GM18519 (cell line): ENCODE results near the gene NDRG3.
"Not testable (repeated sequence)": the region's sequence is repeated elsewhere in the genome, so short reads cannot be mapped to it uniquely, and the experiment has no call there.

Experiments used
- ATAC-seq: cut with Tn5 transposase; IDR thresholded peaks from one replicate; pipeline ENCODE4 v1.9.1; 2021; ENCODE audit warnings: mild to moderate bottlenecking, moderate library complexity; ENCODE audit not compliant: unreplicated experiment, low FRiP score

Gene NDRG3

DNA sequence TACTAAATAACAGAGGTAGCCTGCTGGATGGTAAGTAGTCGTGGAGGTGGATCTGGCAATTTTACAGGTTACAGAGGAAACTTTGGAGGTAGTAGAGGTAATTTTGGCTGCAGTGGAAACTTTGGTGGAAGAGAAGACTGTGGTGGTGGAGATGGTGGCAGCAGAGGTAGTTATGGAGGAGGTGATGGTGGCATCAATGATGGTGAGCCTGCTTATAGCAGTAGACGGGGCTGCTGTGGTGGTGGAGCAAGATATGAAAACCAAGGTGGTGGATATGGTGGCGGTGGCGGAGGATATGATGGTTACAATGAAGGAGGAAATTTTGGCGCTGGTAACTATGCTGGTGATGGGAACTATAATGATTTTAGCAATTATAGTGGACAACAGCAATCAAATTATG, 125.0 kb downstream of the NDRG3 start:
- ATAC-seq, result no peak

DNA sequence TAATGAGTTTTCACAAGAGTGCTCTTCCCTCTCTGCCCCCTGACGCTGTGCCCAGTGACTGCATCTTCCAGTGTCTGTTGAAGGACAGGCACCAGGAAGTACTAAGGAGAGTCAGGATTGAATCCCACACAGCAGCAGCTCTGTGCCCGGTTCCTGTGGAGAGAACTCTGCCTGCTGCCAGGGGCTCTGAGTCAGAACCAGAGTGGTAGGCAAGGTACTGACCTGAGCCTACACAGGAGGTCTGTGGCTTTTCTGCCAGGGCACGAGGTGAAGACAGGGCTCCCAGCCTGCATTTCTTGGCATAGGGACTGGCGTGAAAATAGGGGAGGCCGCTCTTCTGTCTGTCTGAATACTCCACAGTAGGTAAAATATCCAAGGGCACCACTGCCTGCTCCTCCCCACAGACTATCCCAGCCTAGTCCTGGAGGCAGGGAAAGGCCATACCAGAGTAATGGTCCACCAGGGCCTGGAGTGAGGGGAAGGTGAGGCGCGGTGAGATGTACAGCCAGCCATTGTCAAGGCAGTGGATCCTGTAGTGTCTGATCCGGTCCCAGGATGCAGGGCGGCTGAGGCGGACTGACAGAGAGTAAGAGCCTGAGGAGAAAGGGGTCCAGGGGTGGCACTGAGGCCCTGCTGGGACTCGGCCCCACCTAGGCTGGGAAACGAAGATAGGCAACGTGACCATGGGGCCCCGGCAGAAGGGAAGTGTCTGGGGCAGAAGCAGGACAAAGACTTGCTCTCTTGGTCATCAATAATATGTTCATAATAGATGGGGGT, 130.9 kb downstream of the NDRG3 start:
- ATAC-seq, result no peak

DNA sequence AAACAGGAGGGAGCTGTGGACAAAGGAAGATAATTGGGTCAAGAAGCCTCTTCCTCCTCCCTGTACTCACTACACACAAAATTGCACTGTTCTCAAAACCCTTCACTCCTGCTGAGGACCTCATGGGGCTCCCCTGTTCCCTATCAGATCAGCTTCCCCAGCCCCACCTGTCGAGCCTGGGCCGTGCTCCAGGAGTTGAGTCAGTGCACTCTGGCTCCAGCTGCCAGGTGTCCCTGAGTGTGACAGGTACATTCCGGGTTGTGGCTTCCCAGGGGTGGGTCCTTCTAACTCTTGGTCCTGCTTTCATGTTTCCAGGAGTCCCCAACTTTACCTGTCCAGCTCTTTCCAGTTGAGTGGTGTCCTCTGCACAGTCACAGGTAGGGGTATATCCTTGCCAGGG, 131.9 kb downstream of the NDRG3 start:
- no peak for ATAC-seq

DNA sequence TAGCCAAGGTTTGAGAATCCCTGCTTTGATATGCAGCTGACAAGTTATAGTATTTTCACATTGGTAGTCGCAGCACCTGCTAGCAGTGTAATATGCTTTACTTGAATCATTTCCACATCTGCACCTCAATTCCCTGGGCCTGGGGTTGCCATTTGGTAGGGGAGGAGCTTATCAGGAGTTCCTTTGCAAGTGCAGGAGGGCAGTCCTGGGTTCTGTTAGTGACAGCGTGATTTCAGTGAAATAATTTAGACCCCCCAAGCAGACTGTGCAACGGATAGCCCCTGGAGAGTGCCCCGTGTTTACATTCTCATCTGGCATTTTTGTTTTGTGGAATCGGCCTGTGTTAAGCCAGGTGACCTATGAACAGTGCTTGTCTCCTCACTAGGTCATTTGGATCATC, 134.3 kb downstream of the NDRG3 start:
- ATAC-seq, result no peak

DNA sequence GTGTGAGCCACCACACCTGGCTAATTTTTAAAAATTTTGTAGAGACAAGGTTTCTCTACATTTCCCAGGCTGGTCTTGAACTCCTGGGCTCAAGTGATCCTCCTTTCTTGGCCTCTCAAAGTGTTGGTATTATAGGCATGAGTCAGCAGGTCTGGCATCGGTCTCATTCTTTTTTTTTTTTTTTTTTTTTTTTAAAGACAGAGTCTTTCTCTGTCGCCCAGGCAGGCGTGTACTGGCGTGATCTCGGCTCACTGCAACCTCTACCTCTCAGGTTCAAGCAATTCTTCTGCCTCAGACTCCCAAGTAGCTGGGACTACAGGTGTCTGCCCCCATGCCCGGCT, 137.5 kb downstream of the NDRG3 start:
- not testable (repeated sequence) for ATAC-seq

DNA sequence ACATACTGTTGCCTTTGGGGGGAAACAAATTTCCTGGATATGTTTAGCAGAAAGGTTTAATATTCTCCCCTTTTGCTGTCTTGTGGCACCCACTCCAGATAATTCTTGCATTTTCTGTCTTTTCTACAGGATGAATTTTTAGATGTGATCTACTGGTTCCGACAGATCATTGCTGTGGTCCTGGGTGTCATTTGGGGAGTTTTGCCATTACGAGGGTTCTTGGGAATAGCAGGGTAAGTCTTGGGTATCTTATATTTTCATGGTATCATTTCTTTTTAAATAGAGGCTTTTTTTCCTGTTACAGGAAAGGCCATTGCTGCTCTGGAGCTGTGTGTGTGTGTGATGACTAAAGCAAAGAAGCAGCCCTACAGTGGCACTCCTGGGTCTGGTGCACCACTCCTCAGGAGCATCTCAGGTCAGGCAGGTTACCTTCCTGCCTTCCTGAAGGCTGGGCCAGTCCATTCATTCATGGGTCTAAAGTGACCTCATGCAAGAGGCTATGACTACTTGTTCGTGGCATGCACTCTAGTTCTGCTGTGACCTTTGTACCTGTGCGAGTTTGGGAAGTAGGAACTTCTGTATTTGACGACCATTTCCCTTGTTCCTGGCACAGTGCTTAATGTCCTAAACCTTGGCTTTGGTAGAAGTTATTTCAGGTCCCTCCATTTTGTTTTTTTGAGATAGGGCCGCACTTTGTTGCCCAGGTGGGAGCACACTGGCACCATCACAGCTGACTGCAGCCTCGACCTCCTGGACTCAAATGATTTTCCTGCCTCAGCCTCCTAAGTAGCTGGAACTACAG, 138.1 kb downstream of the NDRG3 start:
- no peak for ATAC-seq

DNA sequence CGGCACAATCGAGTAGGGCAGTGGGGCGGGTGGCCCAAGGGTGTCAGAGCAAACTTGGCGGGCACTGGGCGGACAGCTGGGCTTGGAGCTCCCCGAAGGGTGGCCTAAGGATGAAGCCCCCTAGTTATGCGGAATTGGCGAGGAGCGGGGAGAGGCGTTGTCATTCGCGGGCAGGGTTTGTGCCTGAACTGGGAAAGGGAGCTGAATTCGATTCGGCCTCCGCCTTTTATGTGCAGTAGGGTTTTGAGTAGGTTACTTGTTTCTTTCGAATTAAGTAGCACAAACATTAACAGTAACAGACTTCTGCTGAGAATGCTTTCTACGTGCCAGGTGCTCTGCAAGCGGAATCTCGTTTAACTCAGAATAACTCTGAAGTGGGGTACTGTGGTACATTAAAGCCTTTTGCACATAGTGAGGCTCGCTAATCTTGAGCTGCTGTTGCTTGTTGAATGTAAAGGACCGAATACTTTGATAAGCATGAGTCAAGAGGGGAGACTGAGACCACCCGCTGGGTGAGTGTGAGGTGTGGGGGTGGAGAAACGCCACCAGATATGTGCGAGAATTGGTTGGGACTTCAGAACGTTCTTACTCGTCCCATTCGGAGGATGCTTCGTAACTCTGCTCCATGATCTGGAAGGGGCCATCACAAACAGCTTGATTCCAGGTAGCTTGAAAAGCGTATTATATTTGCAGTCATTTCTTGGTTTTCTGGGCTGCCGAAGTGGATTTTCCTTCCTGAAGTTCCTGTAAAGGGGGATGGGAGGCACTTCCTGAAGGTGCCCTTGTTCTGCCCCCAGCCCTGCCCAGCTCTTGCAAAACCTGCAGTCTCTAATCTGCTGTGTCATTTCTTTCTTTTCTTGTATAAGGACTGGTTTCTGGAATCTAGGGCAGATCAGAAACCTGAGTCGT, 139.5 kb downstream of the NDRG3 start:
- ATAC-seq, result no peak

DNA sequence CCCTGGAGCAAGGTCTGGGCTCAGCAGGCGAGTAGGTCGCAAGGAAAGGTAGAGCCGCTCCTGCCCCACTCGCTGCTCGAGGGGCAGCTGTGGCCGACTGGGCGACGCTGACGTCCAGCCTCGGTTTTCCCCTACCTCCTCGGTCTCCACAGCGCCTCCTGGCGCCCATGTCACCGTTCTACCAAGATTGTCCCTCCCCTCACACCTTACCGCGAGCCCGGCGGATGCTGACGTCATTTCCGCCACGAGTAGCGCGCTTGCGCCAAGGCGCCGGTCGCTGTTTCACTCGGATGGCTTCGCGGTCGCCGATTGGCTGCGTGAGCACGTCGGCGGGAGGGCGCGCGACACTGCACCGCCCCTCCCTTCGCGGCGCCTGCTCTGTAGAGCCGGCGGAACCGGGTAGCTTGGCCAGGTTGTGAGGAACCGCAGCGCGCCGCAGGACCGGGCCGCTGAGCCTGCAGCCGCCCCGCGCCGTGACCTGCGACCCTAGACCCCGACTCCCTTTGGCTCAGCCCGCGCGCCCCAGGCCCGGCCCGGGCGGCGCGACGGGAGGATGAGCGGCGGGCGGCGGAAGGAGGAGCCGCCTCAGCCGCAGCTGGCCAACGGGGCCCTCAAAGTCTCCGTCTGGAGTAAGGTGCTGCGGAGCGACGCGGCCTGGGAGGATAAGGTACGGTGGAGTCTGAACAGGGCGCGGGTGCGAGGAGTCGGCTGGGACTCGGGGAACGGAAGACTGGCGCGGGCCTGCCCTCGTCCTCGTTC, 140.3 kb downstream of the NDRG3 start, which contains the start of gene RAB5IF:
RAB5IF (plus strand) TSS at position 381 of the 759 bp plus-strand sequence; CDS start at position 554, 173 bp downstream.
- peak; percentile 73 for ATAC-seq

DNA sequence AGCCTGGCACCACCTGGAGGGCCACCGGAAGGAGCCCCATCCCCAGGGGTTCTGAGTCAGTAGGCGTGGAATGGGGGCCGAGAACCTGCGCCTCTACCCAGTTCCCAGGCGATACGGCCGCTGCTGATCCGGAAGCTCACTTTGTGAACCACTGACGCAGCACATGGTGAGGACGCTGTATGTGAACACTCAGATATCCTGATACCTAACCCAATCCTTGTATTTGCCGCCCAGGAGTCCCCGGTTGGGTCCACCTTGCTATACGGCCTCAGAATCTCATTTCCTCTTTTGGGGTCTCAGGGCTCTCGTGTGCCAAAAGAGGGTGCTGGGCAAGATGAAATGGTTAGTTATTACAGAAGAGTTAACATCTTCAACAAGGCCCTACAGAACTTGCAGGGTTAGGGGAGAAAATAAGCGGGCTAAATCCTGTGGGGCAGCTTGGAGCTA, 140.9 kb downstream of the NDRG3 start:
- peak; percentile 21 for ATAC-seq
